Fibroblast of lung (primary cell): ENCODE results near the gene C3orf18.

ENCODE experiments used
- EZH2 ChIP-seq: IDR thresholded peaks from 2 replicates; pipeline ENCODE4 v1.5.1; 2012; ENCODE audit warnings: low read length, control low read depth, mild to moderate bottlenecking; ENCODE audit errors: missing control alignments
- TF ChIP-seq, protein P1 (sequence below), 2 donors: IDR thresholded peaks in 1 of 2; conservative IDR thresholded peaks in 1 of 2; 1 replicate in 1 of 2; 2 replicates in 1 of 2; pipeline ENCODE4 v1.5.1; 2011 to 2012; ENCODE audit warnings: low read length in 2 of 2, control low read depth in 1 of 2, inconsistent platforms in 1 of 2, low read depth in 1 of 2, mild to moderate bottlenecking in 1 of 2

DNA sequence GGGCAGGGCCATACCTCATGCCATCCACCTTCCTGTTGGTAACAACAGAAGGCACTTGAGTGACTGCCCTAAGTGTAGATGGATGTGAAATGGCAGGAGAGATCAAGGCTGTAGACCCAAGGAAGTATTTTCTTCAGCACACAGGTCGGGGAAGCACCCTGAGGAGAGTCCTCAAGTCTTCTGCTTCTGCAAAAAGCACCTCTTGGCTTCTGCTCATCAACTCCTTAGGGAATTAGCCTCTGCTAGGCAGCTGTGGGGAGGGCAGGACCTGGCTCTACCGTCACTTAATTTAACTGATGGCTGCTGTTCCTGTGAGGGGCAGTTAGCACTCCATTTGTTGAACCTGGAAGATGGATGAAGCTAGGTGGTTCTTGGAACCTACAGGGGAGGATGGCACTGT, 57.2 kb downstream of the C3orf18 start:
- TF ChIP-seq, protein P1, sequence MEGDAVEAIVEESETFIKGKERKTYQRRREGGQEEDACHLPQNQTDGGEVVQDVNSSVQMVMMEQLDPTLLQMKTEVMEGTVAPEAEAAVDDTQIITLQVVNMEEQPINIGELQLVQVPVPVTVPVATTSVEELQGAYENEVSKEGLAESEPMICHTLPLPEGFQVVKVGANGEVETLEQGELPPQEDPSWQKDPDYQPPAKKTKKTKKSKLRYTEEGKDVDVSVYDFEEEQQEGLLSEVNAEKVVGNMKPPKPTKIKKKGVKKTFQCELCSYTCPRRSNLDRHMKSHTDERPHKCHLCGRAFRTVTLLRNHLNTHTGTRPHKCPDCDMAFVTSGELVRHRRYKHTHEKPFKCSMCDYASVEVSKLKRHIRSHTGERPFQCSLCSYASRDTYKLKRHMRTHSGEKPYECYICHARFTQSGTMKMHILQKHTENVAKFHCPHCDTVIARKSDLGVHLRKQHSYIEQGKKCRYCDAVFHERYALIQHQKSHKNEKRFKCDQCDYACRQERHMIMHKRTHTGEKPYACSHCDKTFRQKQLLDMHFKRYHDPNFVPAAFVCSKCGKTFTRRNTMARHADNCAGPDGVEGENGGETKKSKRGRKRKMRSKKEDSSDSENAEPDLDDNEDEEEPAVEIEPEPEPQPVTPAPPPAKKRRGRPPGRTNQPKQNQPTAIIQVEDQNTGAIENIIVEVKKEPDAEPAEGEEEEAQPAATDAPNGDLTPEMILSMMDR (conservative IDR thresholded peaks at IDR 0.05 in 1 of 2, IDR thresholded peaks at IDR 0.05 in 1 of 2; ENCODE audit: low read depth in 1 of 2, low read length in 2 of 2), result no peak
- no peak for TF ChIP-seq EZH2
